Panc1 (cell line): ENCODE data around the gene ZFYVE26. TPM values are rescaled to one million over a fixed set of nuclear protein-coding genes. Genes with fewer than 3 reads are reported as not detected.

Source experiments
- ATAC-seq: fragments of 200-7000 bp; cut with Tn5 transposase; 2 replicates; pipeline ENCODE4 v1.9.1; 2020; ENCODE audit warnings: mild to moderate bottlenecking, moderate library complexity
- BruUV-seq: library from RNA; stranded (reverse); fragments of 400-500 nt; replicated peaks from 2 replicates; lab custom pipeline; 2021; lab: Mats Ljungman, UMichigan
- CTCF ChIA-PET: fragments of 300-600 bp; sonication (Branson Sonifier 250); formaldehyde crosslinking; loops from one replicate; lab custom pipeline; 2022; ENCODE audit warnings: antibody characterized with exemption; lab: Charles Lee
- POLR2A ChIA-PET: fragments of 300-600 bp; sonication (Branson Sonifier 250); formaldehyde crosslinking; loops from one replicate; lab custom pipeline; 2022; ENCODE audit warnings: antibody characterized with exemption; lab: Charles Lee
- DNase-seq: peaks from one replicate; pipeline ENCODE4 v3.0.0-alpha.2; 2010; ENCODE audit warnings: low read depth, low spot score
- H3K27ac ChIP-seq: 2 replicates; pipeline ENCODE4 v1.5.1; 2011; ENCODE audit warnings: mild to moderate bottlenecking, low read length, inconsistent platforms
- H3K27me3 ChIP-seq: fragments of 200-500 bp; sonication (Bioruptor generic); 2 replicates; pipeline ENCODE4 v1.6.0; 2014; ENCODE audit warnings: low read length, inconsistent platforms; ENCODE audit not compliant: control insufficient read depth, insufficient read depth
- H3K36me3 ChIP-seq: fragments of 200-500 bp; sonication (Bioruptor generic); 2 replicates; pipeline ENCODE4 v1.5.1; 2014; ENCODE audit warnings: inconsistent platforms, mild to moderate bottlenecking, low read length, moderate library complexity; ENCODE audit not compliant: control insufficient read depth, insufficient read depth
- H3K4me1 ChIP-seq: 2 replicates; pipeline ENCODE4 v1.5.1; 2011; ENCODE audit warnings: inconsistent platforms, mild to moderate bottlenecking, low read length, moderate library complexity; ENCODE audit not compliant: control insufficient read depth, insufficient read depth
- H3K4me3 ChIP-seq, 2 experiments: 2 replicates each; pipeline ENCODE4 v1.5.1; 2011 to 2012; ENCODE audit warnings: low read depth in 2 of 2, low read length in 2 of 2, mild to moderate bottlenecking in 2 of 2, inconsistent platforms in 1 of 2, moderate library complexity in 1 of 2
- H3K9me3 ChIP-seq: fragments of 200-500 bp; sonication (Bioruptor generic); 2 replicates; pipeline ENCODE4 v1.5.1; 2014; ENCODE audit warnings: low read depth, mild to moderate bottlenecking, inconsistent platforms, low read length, moderate library complexity; ENCODE audit not compliant: control insufficient read depth, insufficient read depth
- POLR2AphosphoS5 ChIP-seq: IDR thresholded peaks from 2 replicates; pipeline ENCODE4 v1.6.1; 2012; ENCODE audit warnings: mild to moderate bottlenecking, low read depth, low read length, moderate library complexity
- SIN3A ChIP-seq: IDR thresholded peaks from 2 replicates; pipeline ENCODE4 v1.6.1; 2012; ENCODE audit warnings: low read depth, mild to moderate bottlenecking, low read length, moderate library complexity, borderline replicate concordance; ENCODE audit not compliant: insufficient read depth
- TCF7L2 ChIP-seq: IDR thresholded peaks from 2 replicates; pipeline ENCODE4 v1.6.1; 2011; ENCODE audit warnings: mild to moderate bottlenecking, low read depth, low read length, inconsistent platforms
- in situ Hi-C: cut with HindIII; loops from 2 replicates; pipeline ENCODE4 v1.10.0; 2016; ENCODE audit warnings: low sequenced_read_pairs, low pct_unique_long_range_greater_than_20kb
- intact Hi-C: fragments of 100-400 bp; cut with micrococcal nuclease; formaldehyde crosslinking; loops from one replicate; pipeline ENCODE4 v1.10.0; 2022; ENCODE audit not compliant: unreplicated experiment
- total RNA-seq: library from RNA; stranded (reverse); gene quantifications from one replicate; pipeline ENCODE4 v1.2.1, GENCODE V29; 2021; ENCODE audit not compliant: unreplicated experiment
- TF ChIP-seq, protein P1 (sequence below): fragments of 450-650 bp; IDR thresholded peaks from 2 replicates; pipeline ENCODE4 v1.5.1; 2017; ENCODE audit warnings: mild to moderate bottlenecking
- TF ChIP-seq, protein P2 (sequence below), 2 experiments: IDR thresholded peaks; 2 replicates each; pipeline ENCODE4 v1.6.1; 2011 to 2012; ENCODE audit warnings: low read depth in 2 of 2, control low read depth in 1 of 2, low read length in 1 of 2, mild to moderate bottlenecking in 1 of 2, moderate library complexity in 1 of 2; ENCODE audit not compliant: insufficient read depth in 1 of 2

ZFYVE26 gene
- total RNA-seq, 1 experiment from 2014 or later: 17.3 TPM

DNA sequence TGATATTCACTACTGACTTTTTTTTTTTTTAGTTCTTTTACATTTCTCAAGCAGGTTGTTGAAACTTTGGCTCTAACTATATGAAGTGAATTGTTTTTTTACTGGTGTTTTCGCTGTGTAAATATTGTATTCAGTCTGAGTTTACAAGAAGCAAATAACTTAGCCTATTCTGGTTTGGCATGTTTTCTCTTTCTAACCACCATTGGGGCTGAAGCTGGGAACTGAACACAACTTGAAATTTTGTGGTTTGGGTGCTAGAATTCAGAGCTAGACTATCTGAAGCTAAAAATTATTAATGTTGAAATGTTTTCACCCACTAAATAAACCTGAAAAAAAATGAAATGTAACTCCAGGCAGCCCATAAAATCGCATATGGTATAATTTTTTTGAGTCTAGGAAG lies 40.4 kb upstream of the ZFYVE26 start:
- ChIA-PET POLR2A (interaction anchor here (0.6 kb wide), 1 partner anchor 923 kb away, joined by 4 read pairs; no protein-coding TSS in a partner anchor), CTCF (no interaction called here)
- intact Hi-C loops (no loop called here), in situ Hi-C loops (no loop called here)
- ATAC-seq (no peak), DNase-seq (no peak)
- TF ChIP-seq, protein P1, sequence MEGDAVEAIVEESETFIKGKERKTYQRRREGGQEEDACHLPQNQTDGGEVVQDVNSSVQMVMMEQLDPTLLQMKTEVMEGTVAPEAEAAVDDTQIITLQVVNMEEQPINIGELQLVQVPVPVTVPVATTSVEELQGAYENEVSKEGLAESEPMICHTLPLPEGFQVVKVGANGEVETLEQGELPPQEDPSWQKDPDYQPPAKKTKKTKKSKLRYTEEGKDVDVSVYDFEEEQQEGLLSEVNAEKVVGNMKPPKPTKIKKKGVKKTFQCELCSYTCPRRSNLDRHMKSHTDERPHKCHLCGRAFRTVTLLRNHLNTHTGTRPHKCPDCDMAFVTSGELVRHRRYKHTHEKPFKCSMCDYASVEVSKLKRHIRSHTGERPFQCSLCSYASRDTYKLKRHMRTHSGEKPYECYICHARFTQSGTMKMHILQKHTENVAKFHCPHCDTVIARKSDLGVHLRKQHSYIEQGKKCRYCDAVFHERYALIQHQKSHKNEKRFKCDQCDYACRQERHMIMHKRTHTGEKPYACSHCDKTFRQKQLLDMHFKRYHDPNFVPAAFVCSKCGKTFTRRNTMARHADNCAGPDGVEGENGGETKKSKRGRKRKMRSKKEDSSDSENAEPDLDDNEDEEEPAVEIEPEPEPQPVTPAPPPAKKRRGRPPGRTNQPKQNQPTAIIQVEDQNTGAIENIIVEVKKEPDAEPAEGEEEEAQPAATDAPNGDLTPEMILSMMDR: no peak
- TF ChIP-seq SIN3A (no peak), POLR2AphosphoS5 (no peak), TCF7L2 (no peak)
- TF ChIP-seq, protein P2, sequence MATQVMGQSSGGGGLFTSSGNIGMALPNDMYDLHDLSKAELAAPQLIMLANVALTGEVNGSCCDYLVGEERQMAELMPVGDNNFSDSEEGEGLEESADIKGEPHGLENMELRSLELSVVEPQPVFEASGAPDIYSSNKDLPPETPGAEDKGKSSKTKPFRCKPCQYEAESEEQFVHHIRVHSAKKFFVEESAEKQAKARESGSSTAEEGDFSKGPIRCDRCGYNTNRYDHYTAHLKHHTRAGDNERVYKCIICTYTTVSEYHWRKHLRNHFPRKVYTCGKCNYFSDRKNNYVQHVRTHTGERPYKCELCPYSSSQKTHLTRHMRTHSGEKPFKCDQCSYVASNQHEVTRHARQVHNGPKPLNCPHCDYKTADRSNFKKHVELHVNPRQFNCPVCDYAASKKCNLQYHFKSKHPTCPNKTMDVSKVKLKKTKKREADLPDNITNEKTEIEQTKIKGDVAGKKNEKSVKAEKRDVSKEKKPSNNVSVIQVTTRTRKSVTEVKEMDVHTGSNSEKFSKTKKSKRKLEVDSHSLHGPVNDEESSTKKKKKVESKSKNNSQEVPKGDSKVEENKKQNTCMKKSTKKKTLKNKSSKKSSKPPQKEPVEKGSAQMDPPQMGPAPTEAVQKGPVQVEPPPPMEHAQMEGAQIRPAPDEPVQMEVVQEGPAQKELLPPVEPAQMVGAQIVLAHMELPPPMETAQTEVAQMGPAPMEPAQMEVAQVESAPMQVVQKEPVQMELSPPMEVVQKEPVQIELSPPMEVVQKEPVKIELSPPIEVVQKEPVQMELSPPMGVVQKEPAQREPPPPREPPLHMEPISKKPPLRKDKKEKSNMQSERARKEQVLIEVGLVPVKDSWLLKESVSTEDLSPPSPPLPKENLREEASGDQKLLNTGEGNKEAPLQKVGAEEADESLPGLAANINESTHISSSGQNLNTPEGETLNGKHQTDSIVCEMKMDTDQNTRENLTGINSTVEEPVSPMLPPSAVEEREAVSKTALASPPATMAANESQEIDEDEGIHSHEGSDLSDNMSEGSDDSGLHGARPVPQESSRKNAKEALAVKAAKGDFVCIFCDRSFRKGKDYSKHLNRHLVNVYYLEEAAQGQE (IDR thresholded peaks at IDR 0.05; ENCODE audit: insufficient read depth in 1 of 2, low read depth in 2 of 2, low read length in 1 of 2): no peak
- H3K4me3 ChIP-seq: no peak overlapping the region
- no peaks in the 10 kb centered on the region for H3K9me3 ChIP-seq
- no peak overlapping the region for H3K27ac ChIP-seq
- no TSS peak for BruUV-seq
- H3K4me1 ChIP-seq: no peaks in the 10 kb centered on the region
- H3K27me3 ChIP-seq: no peaks in the 10 kb centered on the region
- H3K36me3 ChIP-seq: no peaks in the 10 kb centered on the region

DNA sequence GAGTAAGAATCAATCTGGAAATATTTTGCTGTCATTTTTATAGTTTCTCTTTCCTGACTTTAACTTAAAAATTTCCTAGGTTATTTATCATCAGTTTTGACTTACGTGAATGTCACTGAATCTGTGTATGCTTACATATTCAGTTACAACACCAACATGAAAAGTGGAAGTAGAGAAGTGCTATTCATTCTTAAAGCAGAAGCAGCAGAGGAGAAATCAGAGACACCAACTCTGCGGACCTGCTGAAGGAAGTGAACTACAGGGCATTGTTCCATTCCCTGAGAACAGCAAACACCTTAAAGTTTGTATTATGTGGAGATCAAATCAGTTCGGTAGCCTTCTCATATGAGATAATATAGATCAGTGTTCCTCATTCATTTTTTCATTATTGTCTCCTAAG lies 37.3 kb upstream of the ZFYVE26 start:
- intact Hi-C loops: no loop called here
- ATAC-seq (no peak), DNase-seq (no peak)
- BruUV-seq: no TSS peak
- H3K9me3 ChIP-seq: no peaks in the 10 kb centered on the region
- TF ChIP-seq TCF7L2: no peak
- TF ChIP-seq POLR2AphosphoS5: no peak
- TF ChIP-seq, protein P2 (IDR thresholded peaks at IDR 0.05; ENCODE audit: insufficient read depth in 1 of 2, low read depth in 2 of 2, low read length in 1 of 2): no peak
- TF ChIP-seq, protein P1: no peak
- TF ChIP-seq SIN3A: no peak
- no peaks in the 10 kb centered on the region for H3K4me1 ChIP-seq
- H3K36me3 ChIP-seq: no peaks in the 10 kb centered on the region
- H3K4me3 ChIP-seq: no peak overlapping the region
- in situ Hi-C loops: no loop called here
- no peak overlapping the region for H3K27ac ChIP-seq
- H3K27me3 ChIP-seq: no peaks in the 10 kb centered on the region
- ChIA-PET CTCF (no interaction called here), POLR2A (no interaction called here)
